ENCODE results near the gene SRCIN1. TPM values are rescaled to one million over a fixed set of nuclear protein-coding genes. Genes with fewer than 3 reads are reported as not detected.

Gene SRCIN1
- total and polyA plus RNA-seq, 5 donors: 0.89 to 4.8 (median 2.6) TPM

GRCh38 chr17:38613981-38614779 is 8.4 kb upstream of the SRCIN1 start:
- Histone ChIP-seq H3K27ac (ENCODE audit: low read length) (no peak overlapping the region), H3K27me3 (ENCODE audit: control insufficient read depth, insufficient read depth) (no peaks in the 10 kb centered on the region), H3K4me3 (ENCODE audit: low read length) (no peak overlapping the region), H3K4me1 (ENCODE audit: control insufficient read depth, insufficient read depth, low read length) (no peaks in the 10 kb centered on the region), H3K9me3 (ENCODE audit: control insufficient read depth, low read length) (no peaks in the 10 kb centered on the region)
- WGBS: 74% methylated on average over 7 of the region's 7 CpGs
- intact Hi-C loops (cut with DNase I): loop anchor here in 1 of 4 donors (10.0 kb wide), 1 partner anchor 51 kb away; no protein-coding TSS in a partner anchor
- no peak for ATAC-seq
- DNase-seq: no peak

GRCh38 chr17:38613525-38613980 is 7.8 kb upstream of the SRCIN1 start:
- H3K9me3 ChIP-seq (ENCODE audit: control insufficient read depth, low read length): no peaks in the 10 kb centered on the region
- no peak overlapping the region for H3K27ac ChIP-seq (ENCODE audit: low read length)
- no peak overlapping the region for H3K4me3 ChIP-seq (ENCODE audit: low read length)
- no peaks in the 10 kb centered on the region for H3K27me3 ChIP-seq (ENCODE audit: control insufficient read depth, insufficient read depth)
- no peak for ATAC-seq
- WGBS: 81% methylated on average over 2 of the region's 2 CpGs
- DNase-seq: no peak
- intact Hi-C loops (cut with DNase I): loop anchor here in 1 of 4 donors (10.0 kb wide), 1 partner anchor 51 kb away; no protein-coding TSS in a partner anchor
- H3K4me1 ChIP-seq (ENCODE audit: control insufficient read depth, insufficient read depth, low read length): no peaks in the 10 kb centered on the region

- Histone ChIP-seq H3K4me1 (ENCODE audit: control insufficient read depth, insufficient read depth, low read length) (no peaks in the 10 kb centered on the region), H3K9me3 (ENCODE audit: control insufficient read depth, low read length) (no peaks in the 10 kb centered on the region), H3K27ac (ENCODE audit: low read length) (no peak overlapping the region), H3K4me3 (ENCODE audit: low read length) (no peak overlapping the region), H3K27me3 (ENCODE audit: control insufficient read depth, insufficient read depth) (no peaks in the 10 kb centered on the region)
- intact Hi-C loops (cut with DNase I): loop anchor here in 1 of 4 donors (10.0 kb wide), 1 partner anchor 53 kb away; no protein-coding TSS in a partner anchor
- no peak for DNase-seq
- no peak for ATAC-seq
- WGBS: 92% methylated on average over 6 of the region's 6 CpGs
Observed at GRCh38 chr17:38611872-38612376, 6.2 kb upstream of the SRCIN1 start.

GRCh38 chr17:38611070-38611786 is 5.5 kb upstream of the SRCIN1 start:
- ATAC-seq (no peak), DNase-seq (no peak)
- intact Hi-C loops (cut with DNase I): loop anchor here in 1 of 4 donors (10.0 kb wide), 1 partner anchor 54 kb away; no protein-coding TSS in a partner anchor
- Histone ChIP-seq H3K27me3 (ENCODE audit: control insufficient read depth, insufficient read depth) (no peaks in the 10 kb centered on the region), H3K9me3 (ENCODE audit: control insufficient read depth, low read length) (no peaks in the 10 kb centered on the region), H3K4me1 (ENCODE audit: control insufficient read depth, insufficient read depth, low read length) (no peaks in the 10 kb centered on the region), H3K27ac (ENCODE audit: low read length) (no peak overlapping the region), H3K4me3 (ENCODE audit: low read length) (no peak overlapping the region)
- 86% methylated on average over 11 of the region's 11 CpGs for WGBS

GRCh38 chr17:38609280-38610031 is 3.7 kb upstream of the SRCIN1 start:
- H3K4me3 ChIP-seq (ENCODE audit: low read length): no peak overlapping the region
- WGBS: 28% methylated on average over 9 of the region's 9 CpGs
- no peak for DNase-seq
- H3K27me3 ChIP-seq (ENCODE audit: control insufficient read depth, insufficient read depth): no peaks in the 10 kb centered on the region
- no peaks in the 10 kb centered on the region for H3K9me3 ChIP-seq (ENCODE audit: control insufficient read depth, low read length)
- intact Hi-C loops (cut with DNase I): loop anchor here in 1 of 4 donors (10.0 kb wide), 1 partner anchor 55 kb away; no protein-coding TSS in a partner anchor
- no peak for ATAC-seq
- H3K27ac ChIP-seq (ENCODE audit: low read length): no peak overlapping the region
- H3K4me1 ChIP-seq (ENCODE audit: control insufficient read depth, insufficient read depth, low read length): no peaks in the 10 kb centered on the region

- no peak for ATAC-seq
- Histone ChIP-seq H3K9me3 (ENCODE audit: control insufficient read depth, low read length) (no peaks in the 10 kb centered on the region), H3K4me3 (ENCODE audit: low read length) (no peak overlapping the region), H3K4me1 (ENCODE audit: control insufficient read depth, insufficient read depth, low read length) (no peaks in the 10 kb centered on the region), H3K27me3 (ENCODE audit: control insufficient read depth, insufficient read depth) (no peaks in the 10 kb centered on the region), H3K27ac (ENCODE audit: low read length) (no peak overlapping the region)
- 90% methylated on average over 4 of the region's 4 CpGs for WGBS
- intact Hi-C loops (cut with DNase I): no loop called here
- DNase-seq: no peak
Observed at GRCh38 chr17:38608648-38609047, 2.9 kb upstream of the SRCIN1 start.

GRCh38 chr17:38606646-38607611 is 1.2 kb upstream of the SRCIN1 start:
- H3K27ac ChIP-seq (ENCODE audit: low read length): no peak overlapping the region
- H3K4me3 ChIP-seq (ENCODE audit: low read length): peak overlapping the region; percentile 74
- DNase-seq: peak; percentile 51 to 88 (median 86)
- intact Hi-C loops (cut with DNase I): no loop called here
- no peaks in the 10 kb centered on the region for H3K9me3 ChIP-seq (ENCODE audit: control insufficient read depth, low read length)
- no peaks in the 10 kb centered on the region for H3K4me1 ChIP-seq (ENCODE audit: control insufficient read depth, insufficient read depth, low read length)
- ATAC-seq: peak; percentile 56 to 79
- 10% methylated on average over 30 of the region's 30 CpGs for WGBS
- H3K27me3 ChIP-seq (ENCODE audit: control insufficient read depth, insufficient read depth): no peaks in the 10 kb centered on the region

GRCh38 chr17:38605411-38605840 is 326 bp downstream of the SRCIN1 start:
- Histone ChIP-seq H3K27ac (ENCODE audit: low read length) (no peak overlapping the region), H3K9me3 (ENCODE audit: control insufficient read depth, low read length) (no peaks in the 10 kb centered on the region), H3K4me3 (ENCODE audit: low read length) (peak overlapping the region; percentile 74), H3K27me3 (ENCODE audit: control insufficient read depth, insufficient read depth) (no peaks in the 10 kb centered on the region), H3K4me1 (ENCODE audit: control insufficient read depth, insufficient read depth, low read length) (no peaks in the 10 kb centered on the region)
- 1% methylated on average over 44 of the region's 44 CpGs for WGBS
- intact Hi-C loops (cut with DNase I): no loop called here
- ATAC-seq (no peak), DNase-seq (peak in 1 of 3 donors; percentile 71)

GRCh38 chr17:38604479-38605403 is 1.0 kb downstream of the SRCIN1 start:
- intact Hi-C loops (cut with DNase I): no loop called here
- 16% methylated on average over 38 of the region's 38 CpGs for WGBS
- no peaks in the 10 kb centered on the region for H3K4me1 ChIP-seq (ENCODE audit: control insufficient read depth, insufficient read depth, low read length)
- ATAC-seq (no peak), DNase-seq (peak in 1 of 3 donors; percentile 66)
- no peaks in the 10 kb centered on the region for H3K27me3 ChIP-seq (ENCODE audit: control insufficient read depth, insufficient read depth)
- no peak overlapping the region for H3K4me3 ChIP-seq (ENCODE audit: low read length)
- no peak overlapping the region for H3K27ac ChIP-seq (ENCODE audit: low read length)
- no peaks in the 10 kb centered on the region for H3K9me3 ChIP-seq (ENCODE audit: control insufficient read depth, low read length)
